WTC11 (cell line): Measurements from ENCODE around the gene GNAI1.

Source experiments
- CREB1 ChIP-seq: sonication (generic); formaldehyde crosslinking; IDR thresholded peaks from 2 replicates; pipeline ENCODE4 v1.8.0; 2023; ENCODE audit warnings: mild to moderate bottlenecking, missing genetic modification reagents
- GTF2I ChIP-seq: fragments of 250-450 bp; sonication (Bioruptor Pico); conservative IDR thresholded peaks from 2 replicates; pipeline ENCODE4 v1.4.0; 2021; ENCODE audit warnings: mild to moderate bottlenecking
- NFYB ChIP-seq: sonication (generic); formaldehyde crosslinking; conservative IDR thresholded peaks from 2 replicates; pipeline ENCODE4 v1.8.0; 2022; ENCODE audit warnings: low read depth, missing genetic modification reagents
- SMAD3 ChIP-seq: sonication (generic); formaldehyde crosslinking; IDR thresholded peaks from 2 replicates; pipeline ENCODE4 v1.8.0; 2022; ENCODE audit warnings: missing genetic modification reagents, mild to moderate bottlenecking, borderline replicate concordance
- ZNF121 ChIP-seq: sonication (generic); formaldehyde crosslinking; IDR thresholded peaks from 2 replicates; pipeline ENCODE4 v1.8.0; 2023; ENCODE audit warnings: missing genetic modification reagents
- ZNF263 ChIP-seq: sonication (generic); formaldehyde crosslinking; IDR thresholded peaks from 2 replicates; pipeline ENCODE4 v1.8.1; 2022; ENCODE audit warnings: low read depth, mild to moderate bottlenecking, moderate library complexity, missing genetic modification reagents
- TF ChIP-seq, protein P1 (sequence below): fragments of 200-600 bp; IDR thresholded peaks from 2 replicates; pipeline ENCODE4 v1.8.0; 2022; ENCODE audit warnings: antibody characterized with exemption
- TF ChIP-seq, protein P2 (sequence below): sonication (generic); formaldehyde crosslinking; IDR thresholded peaks from 2 replicates; pipeline ENCODE4 v1.8.0; 2022; ENCODE audit warnings: missing genetic modification reagents

DNA sequence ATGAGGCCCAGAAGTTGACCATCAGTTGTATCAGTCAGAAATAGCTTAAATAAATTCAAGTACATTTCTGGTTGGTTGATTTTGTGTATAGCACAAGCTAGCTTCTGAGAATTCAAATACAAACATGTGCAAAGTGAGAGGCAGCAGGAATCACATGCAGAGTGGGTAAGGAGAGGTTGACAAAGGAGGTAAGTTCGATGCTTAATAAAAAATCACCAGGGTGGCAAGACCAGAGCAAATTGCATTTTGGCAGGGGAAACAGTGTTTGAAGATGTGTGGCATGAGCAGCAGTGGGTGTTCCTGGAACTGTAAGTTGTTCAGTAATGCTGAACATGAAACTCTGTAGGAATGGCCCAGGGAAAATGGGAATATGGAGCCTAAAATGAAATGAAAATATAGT lies 52.6 kb downstream of the GNAI1 start:
- TF ChIP-seq ZNF263 (CRISPR knock-in tag): no peak
- no peak for TF ChIP-seq GTF2I (CRISPR knock-in tag)
- TF ChIP-seq SMAD3: no peak
- TF ChIP-seq, protein P1, sequence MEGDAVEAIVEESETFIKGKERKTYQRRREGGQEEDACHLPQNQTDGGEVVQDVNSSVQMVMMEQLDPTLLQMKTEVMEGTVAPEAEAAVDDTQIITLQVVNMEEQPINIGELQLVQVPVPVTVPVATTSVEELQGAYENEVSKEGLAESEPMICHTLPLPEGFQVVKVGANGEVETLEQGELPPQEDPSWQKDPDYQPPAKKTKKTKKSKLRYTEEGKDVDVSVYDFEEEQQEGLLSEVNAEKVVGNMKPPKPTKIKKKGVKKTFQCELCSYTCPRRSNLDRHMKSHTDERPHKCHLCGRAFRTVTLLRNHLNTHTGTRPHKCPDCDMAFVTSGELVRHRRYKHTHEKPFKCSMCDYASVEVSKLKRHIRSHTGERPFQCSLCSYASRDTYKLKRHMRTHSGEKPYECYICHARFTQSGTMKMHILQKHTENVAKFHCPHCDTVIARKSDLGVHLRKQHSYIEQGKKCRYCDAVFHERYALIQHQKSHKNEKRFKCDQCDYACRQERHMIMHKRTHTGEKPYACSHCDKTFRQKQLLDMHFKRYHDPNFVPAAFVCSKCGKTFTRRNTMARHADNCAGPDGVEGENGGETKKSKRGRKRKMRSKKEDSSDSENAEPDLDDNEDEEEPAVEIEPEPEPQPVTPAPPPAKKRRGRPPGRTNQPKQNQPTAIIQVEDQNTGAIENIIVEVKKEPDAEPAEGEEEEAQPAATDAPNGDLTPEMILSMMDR: no peak
- TF ChIP-seq NFYB (CRISPR knock-in tag): no peak
- TF ChIP-seq, protein P2, sequence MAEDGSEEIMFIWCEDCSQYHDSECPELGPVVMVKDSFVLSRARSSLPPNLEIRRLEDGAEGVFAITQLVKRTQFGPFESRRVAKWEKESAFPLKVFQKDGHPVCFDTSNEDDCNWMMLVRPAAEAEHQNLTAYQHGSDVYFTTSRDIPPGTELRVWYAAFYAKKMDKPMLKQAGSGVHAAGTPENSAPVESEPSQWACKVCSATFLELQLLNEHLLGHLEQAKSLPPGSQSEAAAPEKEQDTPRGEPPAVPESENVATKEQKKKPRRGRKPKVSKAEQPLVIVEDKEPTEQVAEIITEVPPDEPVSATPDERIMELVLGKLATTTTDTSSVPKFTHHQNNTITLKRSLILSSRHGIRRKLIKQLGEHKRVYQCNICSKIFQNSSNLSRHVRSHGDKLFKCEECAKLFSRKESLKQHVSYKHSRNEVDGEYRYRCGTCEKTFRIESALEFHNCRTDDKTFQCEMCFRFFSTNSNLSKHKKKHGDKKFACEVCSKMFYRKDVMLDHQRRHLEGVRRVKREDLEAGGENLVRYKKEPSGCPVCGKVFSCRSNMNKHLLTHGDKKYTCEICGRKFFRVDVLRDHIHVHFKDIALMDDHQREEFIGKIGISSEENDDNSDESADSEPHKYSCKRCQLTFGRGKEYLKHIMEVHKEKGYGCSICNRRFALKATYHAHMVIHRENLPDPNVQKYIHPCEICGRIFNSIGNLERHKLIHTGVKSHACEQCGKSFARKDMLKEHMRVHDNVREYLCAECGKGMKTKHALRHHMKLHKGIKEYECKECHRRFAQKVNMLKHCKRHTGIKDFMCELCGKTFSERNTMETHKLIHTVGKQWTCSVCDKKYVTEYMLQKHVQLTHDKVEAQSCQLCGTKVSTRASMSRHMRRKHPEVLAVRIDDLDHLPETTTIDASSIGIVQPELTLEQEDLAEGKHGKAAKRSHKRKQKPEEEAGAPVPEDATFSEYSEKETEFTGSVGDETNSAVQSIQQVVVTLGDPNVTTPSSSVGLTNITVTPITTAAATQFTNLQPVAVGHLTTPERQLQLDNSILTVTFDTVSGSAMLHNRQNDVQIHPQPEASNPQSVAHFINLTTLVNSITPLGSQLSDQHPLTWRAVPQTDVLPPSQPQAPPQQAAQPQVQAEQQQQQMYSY: no peak
- TF ChIP-seq ZNF121 (CRISPR knock-in tag): no peak
- no peak for TF ChIP-seq CREB1
